Measurements from ENCODE around the gene CRYGS.
A peak's percentile ranks its signal among the peaks of the same experiment; 100 is the strongest.
"Not testable (repeated sequence)": the region's sequence is repeated elsewhere in the genome, so short reads cannot be mapped to it uniquely, and the experiment has no call there.

Gene CRYGS

DNA sequence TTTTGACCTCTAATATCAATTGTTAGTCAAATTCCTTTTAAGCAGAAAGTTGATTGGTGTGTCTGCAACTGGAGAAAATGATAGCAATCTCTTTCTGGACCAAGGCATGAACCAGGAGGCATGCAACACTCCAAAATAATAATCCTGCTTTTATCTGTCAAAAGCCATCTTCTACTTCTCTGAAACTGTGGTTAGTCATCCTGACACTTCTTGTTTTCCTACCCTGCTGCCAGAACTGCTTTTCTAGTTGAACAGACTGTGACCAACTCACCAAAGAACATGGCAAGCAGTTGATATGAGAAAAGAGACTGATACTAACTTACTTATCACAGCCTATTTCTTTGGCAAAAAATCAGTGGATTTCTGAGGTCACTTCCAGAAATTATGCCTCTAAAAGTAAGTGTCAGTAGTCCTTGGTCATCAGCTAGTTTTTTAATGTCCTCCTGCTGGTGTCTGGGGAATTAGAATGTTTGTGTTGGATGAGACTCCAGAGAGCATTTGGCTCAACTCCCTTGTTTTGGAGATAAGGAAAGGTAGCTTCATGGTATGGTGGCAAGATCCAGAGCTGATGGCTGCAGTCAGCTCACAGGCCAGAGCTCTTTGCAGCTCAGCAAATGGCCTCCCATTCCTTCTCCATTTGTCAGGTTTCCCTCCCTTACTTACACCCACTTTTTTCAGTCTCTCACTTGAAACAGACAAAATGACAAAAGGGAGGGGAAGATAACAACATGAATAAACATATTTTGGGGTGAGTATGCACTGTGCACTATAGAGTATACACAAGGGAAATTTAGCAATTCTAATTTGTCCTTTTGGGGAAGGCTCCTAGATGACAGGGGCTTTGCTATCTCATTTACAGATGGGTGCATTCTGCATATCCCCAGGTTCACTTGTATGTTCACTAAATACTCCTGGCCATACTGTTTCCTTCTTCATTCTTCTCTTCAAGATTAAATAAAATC, 7.0 kb downstream of the CRYGS start:
- peak; percentile 24 for DNase-seq (ENCODE audit: low read depth)
- TF ChIP-seq, protein P1, sequence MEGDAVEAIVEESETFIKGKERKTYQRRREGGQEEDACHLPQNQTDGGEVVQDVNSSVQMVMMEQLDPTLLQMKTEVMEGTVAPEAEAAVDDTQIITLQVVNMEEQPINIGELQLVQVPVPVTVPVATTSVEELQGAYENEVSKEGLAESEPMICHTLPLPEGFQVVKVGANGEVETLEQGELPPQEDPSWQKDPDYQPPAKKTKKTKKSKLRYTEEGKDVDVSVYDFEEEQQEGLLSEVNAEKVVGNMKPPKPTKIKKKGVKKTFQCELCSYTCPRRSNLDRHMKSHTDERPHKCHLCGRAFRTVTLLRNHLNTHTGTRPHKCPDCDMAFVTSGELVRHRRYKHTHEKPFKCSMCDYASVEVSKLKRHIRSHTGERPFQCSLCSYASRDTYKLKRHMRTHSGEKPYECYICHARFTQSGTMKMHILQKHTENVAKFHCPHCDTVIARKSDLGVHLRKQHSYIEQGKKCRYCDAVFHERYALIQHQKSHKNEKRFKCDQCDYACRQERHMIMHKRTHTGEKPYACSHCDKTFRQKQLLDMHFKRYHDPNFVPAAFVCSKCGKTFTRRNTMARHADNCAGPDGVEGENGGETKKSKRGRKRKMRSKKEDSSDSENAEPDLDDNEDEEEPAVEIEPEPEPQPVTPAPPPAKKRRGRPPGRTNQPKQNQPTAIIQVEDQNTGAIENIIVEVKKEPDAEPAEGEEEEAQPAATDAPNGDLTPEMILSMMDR (IDR thresholded peaks at IDR 0.05; ENCODE audit: low read length, missing control alignments) = no peak
- no peak overlapping the region for H3K4me3 ChIP-seq (replicated peaks; ENCODE audit: low read depth, low read length)

- DNase-seq (ENCODE audit: low read depth) = no peak
- H3K4me3 ChIP-seq (replicated peaks; ENCODE audit: low read depth, low read length) = no peak overlapping the region
- TF ChIP-seq, protein P1 (IDR thresholded peaks at IDR 0.05; ENCODE audit: low read length, missing control alignments) = no peak
These were observed 10.0 kb downstream of the CRYGS start for GRCh38 chr3:186534113-186534669.

GRCh38 chr3:186532598-186533072, 11.5 kb downstream of the CRYGS start:
- H3K4me3 ChIP-seq (replicated peaks; ENCODE audit: low read depth, low read length) = no peak overlapping the region
- TF ChIP-seq, protein P1 (IDR thresholded peaks at IDR 0.05; ENCODE audit: low read length, missing control alignments) = no peak
- no peak for DNase-seq (ENCODE audit: low read depth)

DNA sequence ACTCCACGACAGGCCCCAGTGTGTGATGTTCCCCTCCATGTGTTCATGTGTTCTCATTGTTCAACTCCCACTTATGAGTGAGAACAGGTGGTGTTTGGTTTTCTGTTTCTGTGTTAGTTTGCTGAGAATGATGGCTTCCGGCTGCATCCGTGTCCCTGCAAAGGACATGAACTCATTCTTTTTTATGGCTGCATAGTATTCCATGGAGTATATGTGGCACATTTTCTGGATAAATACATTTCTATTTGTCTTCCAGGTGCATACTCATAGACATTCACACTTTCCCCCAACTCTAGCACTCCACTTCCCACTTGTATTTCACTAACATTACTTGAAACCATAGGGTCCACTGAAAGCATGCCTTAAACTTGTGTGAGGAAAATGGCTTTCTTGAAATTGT, 12.5 kb downstream of the CRYGS start:
- H3K4me3 ChIP-seq (replicated peaks; ENCODE audit: low read depth, low read length); DNase-seq (ENCODE audit: low read depth): not testable (repeated sequence)

DNA sequence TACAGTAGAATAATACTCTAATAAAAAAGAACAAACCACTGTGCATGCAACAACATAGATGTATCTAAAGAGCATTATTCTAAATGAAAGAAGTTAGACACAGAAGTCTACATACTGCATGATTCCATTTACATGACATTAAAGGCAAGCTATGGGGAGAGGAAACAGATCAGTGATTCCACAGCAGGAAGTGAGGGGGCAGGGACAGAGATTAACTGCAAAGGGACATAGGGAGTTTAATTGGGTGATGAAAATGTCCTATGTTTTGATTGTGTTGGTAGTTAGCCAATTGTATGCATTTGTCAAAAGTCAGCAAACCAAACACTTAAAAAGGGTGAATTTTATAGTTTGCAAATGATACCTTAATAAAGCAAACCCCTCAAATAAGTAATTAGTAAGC, 13.8 kb downstream of the CRYGS start:
- H3K4me3 ChIP-seq (replicated peaks; ENCODE audit: low read depth, low read length) = no peak overlapping the region
- TF ChIP-seq, protein P1 (IDR thresholded peaks at IDR 0.05; ENCODE audit: low read length, missing control alignments) = no peak
- DNase-seq (ENCODE audit: low read depth) = no peak

- TF ChIP-seq, protein P1 (IDR thresholded peaks at IDR 0.05; ENCODE audit: low read length, missing control alignments) = no peak
- no peak for DNase-seq (ENCODE audit: low read depth)
- H3K4me3 ChIP-seq (replicated peaks; ENCODE audit: low read depth, low read length) = no peak overlapping the region
These were observed 14.8 kb downstream of the CRYGS start for GRCh38 chr3:186529201-186529999.

DNA sequence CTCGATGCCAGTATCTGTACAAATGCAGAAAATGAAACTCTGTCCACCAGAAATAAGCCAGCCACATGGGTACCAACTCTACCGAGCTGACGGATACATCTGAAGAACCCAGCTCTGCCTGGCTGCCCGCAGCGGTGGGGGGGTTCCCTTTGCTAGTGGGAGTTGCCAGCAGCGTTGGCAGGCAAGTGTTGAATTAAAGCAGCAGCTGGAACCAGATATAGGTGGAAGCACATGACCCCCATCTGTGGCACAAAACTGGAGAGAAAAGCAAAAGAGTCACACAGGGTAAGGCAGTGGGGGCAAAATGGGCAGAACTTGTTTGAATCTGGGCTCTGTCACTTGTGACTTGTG, 17.9 kb downstream of the CRYGS start:
- TF ChIP-seq, protein P1 (IDR thresholded peaks at IDR 0.05; ENCODE audit: low read length, missing control alignments) = no peak
- DNase-seq (ENCODE audit: low read depth) = no peak
- H3K4me3 ChIP-seq (replicated peaks; ENCODE audit: low read depth, low read length) = no peak overlapping the region
